Spleen (tissue), 7 donors: Measurements from ENCODE around the gene PTP4A1.
"Not testable (repeated sequence)": the region's sequence is repeated elsewhere in the genome, so short reads cannot be mapped to it uniquely, and the experiment has no call there.

Experiments
- CTCF ChIP-seq, 11 experiments: fragments of 200-600 bp in 7 of 11; fragments of 450-650 bp in 4 of 11; sonication (generic) in 4 of 11; IDR thresholded peaks in 8 of 11; conservative IDR thresholded peaks in 3 of 11; 1 replicate in 7 of 11; 2 replicates in 4 of 11; pipeline versions ENCODE4 v1.4.0 to v1.8.0; 2016 to 2021; ENCODE audit warnings: antibody characterized with exemption in 11 of 11, inconsistent platforms in 4 of 11, mild to moderate bottlenecking in 1 of 11
- POLR2A ChIP-seq, 3 donors: fragments of 450-650 bp; IDR thresholded peaks; one replicate each; pipeline ENCODE4 v1.5.1; 2017; ENCODE audit warnings: antibody characterized with exemption in 3 of 3, mild to moderate bottlenecking in 1 of 3
- POLR2AphosphoS5 ChIP-seq, 3 donors: sonication (generic); formaldehyde crosslinking; IDR thresholded peaks; one replicate each; pipeline ENCODE4 v1.5.1; 2017; ENCODE audit warnings: antibody characterized with exemption in 3 of 3
- donor health status: DM: no; HTN: no; CAD: no; lungs with moderate emphysema.
- donor health status: DM: no; HTN: no; CAD: no.
- donor health status: DM: no; HTN: no; CAD: no.

GRCh38 chr6:63522911-63523287 lies 49.4 kb upstream of the PTP4A1 start:
- TF ChIP-seq CTCF (IDR thresholded peaks at IDR 0.05 in 8 of 11, conservative IDR thresholded peaks at IDR 0.05 in 3 of 11); POLR2AphosphoS5 (IDR thresholded peaks at IDR 0.05); POLR2A (IDR thresholded peaks at IDR 0.05): not testable (repeated sequence)
